HL-60 (cell line): ENCODE data around the gene SRPX.

Source experiments
- POLR2AphosphoS5 ChIP-seq: IDR thresholded peaks from 2 replicates; pipeline ENCODE4 v1.6.1; 2012; ENCODE audit warnings: low read depth
- SPI1 ChIP-seq: IDR thresholded peaks from 2 replicates; pipeline ENCODE4 v1.6.1; 2012; ENCODE audit warnings: low read depth, mild to moderate bottlenecking, borderline replicate concordance
- TF ChIP-seq, protein P1 (sequence below): IDR thresholded peaks from one replicate; pipeline ENCODE4 v1.5.1; 2011; ENCODE audit warnings: low read length, control low read depth, inconsistent platforms; ENCODE audit not compliant: insufficient read depth
- TF ChIP-seq, protein P2 (sequence below): IDR thresholded peaks from 2 replicates; pipeline ENCODE4 v1.6.1; 2012; ENCODE audit warnings: low read depth; ENCODE audit not compliant: insufficient replicate concordance

DNA sequence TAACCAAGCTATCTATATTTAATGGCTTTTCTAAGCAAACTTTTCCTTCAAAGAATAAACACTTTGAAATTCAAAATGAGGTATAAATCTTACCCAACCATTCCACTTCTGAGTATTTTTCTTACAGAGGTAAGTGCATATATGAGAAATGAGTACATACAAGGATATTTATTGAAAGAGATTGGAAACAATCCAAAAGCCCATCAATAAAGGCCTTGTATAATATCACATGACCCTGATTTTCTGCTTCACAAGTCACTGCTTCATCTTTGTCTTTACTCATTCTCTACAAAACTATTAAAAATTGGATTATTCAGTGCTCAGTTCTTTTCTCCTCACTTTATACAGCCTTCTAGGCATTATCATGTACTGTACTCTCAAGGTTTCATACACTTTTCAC is 91.3 kb downstream of the SRPX start:
- TF ChIP-seq, protein P1, sequence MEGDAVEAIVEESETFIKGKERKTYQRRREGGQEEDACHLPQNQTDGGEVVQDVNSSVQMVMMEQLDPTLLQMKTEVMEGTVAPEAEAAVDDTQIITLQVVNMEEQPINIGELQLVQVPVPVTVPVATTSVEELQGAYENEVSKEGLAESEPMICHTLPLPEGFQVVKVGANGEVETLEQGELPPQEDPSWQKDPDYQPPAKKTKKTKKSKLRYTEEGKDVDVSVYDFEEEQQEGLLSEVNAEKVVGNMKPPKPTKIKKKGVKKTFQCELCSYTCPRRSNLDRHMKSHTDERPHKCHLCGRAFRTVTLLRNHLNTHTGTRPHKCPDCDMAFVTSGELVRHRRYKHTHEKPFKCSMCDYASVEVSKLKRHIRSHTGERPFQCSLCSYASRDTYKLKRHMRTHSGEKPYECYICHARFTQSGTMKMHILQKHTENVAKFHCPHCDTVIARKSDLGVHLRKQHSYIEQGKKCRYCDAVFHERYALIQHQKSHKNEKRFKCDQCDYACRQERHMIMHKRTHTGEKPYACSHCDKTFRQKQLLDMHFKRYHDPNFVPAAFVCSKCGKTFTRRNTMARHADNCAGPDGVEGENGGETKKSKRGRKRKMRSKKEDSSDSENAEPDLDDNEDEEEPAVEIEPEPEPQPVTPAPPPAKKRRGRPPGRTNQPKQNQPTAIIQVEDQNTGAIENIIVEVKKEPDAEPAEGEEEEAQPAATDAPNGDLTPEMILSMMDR, result no peak
- TF ChIP-seq, protein P2, sequence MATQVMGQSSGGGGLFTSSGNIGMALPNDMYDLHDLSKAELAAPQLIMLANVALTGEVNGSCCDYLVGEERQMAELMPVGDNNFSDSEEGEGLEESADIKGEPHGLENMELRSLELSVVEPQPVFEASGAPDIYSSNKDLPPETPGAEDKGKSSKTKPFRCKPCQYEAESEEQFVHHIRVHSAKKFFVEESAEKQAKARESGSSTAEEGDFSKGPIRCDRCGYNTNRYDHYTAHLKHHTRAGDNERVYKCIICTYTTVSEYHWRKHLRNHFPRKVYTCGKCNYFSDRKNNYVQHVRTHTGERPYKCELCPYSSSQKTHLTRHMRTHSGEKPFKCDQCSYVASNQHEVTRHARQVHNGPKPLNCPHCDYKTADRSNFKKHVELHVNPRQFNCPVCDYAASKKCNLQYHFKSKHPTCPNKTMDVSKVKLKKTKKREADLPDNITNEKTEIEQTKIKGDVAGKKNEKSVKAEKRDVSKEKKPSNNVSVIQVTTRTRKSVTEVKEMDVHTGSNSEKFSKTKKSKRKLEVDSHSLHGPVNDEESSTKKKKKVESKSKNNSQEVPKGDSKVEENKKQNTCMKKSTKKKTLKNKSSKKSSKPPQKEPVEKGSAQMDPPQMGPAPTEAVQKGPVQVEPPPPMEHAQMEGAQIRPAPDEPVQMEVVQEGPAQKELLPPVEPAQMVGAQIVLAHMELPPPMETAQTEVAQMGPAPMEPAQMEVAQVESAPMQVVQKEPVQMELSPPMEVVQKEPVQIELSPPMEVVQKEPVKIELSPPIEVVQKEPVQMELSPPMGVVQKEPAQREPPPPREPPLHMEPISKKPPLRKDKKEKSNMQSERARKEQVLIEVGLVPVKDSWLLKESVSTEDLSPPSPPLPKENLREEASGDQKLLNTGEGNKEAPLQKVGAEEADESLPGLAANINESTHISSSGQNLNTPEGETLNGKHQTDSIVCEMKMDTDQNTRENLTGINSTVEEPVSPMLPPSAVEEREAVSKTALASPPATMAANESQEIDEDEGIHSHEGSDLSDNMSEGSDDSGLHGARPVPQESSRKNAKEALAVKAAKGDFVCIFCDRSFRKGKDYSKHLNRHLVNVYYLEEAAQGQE, result no peak
- TF ChIP-seq POLR2AphosphoS5 (no peak), SPI1 (no peak)
